Measurements from ENCODE around the gene SIX3.

The SIX3 gene

GRCh38 chr2:44936275-44936674 is 5.2 kb upstream of the SIX3 start:
- H3K27me3 ChIP-seq (ENCODE audit: control insufficient read depth in 2 of 2, insufficient read depth in 2 of 2, low read length in 2 of 2), result peaks cover 75 to 85% of the 10 kb centered on the region in 2 donors
- no peaks in the 10 kb centered on the region for H3K9me3 ChIP-seq (ENCODE audit: control insufficient read depth in 2 of 2, low read length in 2 of 2)
- H3K27ac ChIP-seq (ENCODE audit: low read depth in 2 of 2, low read length in 2 of 2), result no peak overlapping the region
- no peak overlapping the region for H3K4me3 ChIP-seq (ENCODE audit: low read length in 2 of 2)
- H3K4me1 ChIP-seq (ENCODE audit: control insufficient read depth in 2 of 2, insufficient read depth in 2 of 2, low read length in 2 of 2), result peaks cover 12 to 13% of the 10 kb centered on the region in 2 donors
- no peaks in the 10 kb centered on the region for H3K36me3 ChIP-seq (ENCODE audit: control insufficient read depth in 2 of 2, insufficient read depth in 2 of 2, low read length in 2 of 2)
- no peak overlapping the region for H3K9ac ChIP-seq (ENCODE audit: low read depth in 1 of 2, low read length in 2 of 2)

- no peak overlapping the region for H3K27ac ChIP-seq (ENCODE audit: low read depth in 2 of 2, low read length in 2 of 2)
- no peak overlapping the region for H3K9ac ChIP-seq (ENCODE audit: low read depth in 1 of 2, low read length in 2 of 2)
- H3K36me3 ChIP-seq (ENCODE audit: control insufficient read depth in 2 of 2, insufficient read depth in 2 of 2, low read length in 2 of 2), result no peaks in the 10 kb centered on the region
- no peak overlapping the region for H3K4me3 ChIP-seq (ENCODE audit: low read length in 2 of 2)
- peaks cover 12 to 18% of the 10 kb centered on the region in 2 donors for H3K4me1 ChIP-seq (ENCODE audit: control insufficient read depth in 2 of 2, insufficient read depth in 2 of 2, low read length in 2 of 2)
- H3K9me3 ChIP-seq (ENCODE audit: control insufficient read depth in 2 of 2, low read length in 2 of 2), result no peaks in the 10 kb centered on the region
- peaks cover 74 to 84% of the 10 kb centered on the region in 2 donors for H3K27me3 ChIP-seq (ENCODE audit: control insufficient read depth in 2 of 2, insufficient read depth in 2 of 2, low read length in 2 of 2)
These were observed 4.5 kb upstream of the SIX3 start for GRCh38 chr2:44936715-44937687.

- Histone ChIP-seq H3K27ac (ENCODE audit: low read depth in 2 of 2, low read length in 2 of 2) (no peak overlapping the region), H3K27me3 (ENCODE audit: control insufficient read depth in 2 of 2, insufficient read depth in 2 of 2, low read length in 2 of 2) (peaks cover 70 to 83% of the 10 kb centered on the region in 2 donors), H3K4me1 (ENCODE audit: control insufficient read depth in 2 of 2, insufficient read depth in 2 of 2, low read length in 2 of 2) (peaks cover 12 to 22% of the 10 kb centered on the region in 2 donors), H3K4me3 (ENCODE audit: low read length in 2 of 2) (peak overlapping the region in 1 of 2 donors; percentile 16), H3K36me3 (ENCODE audit: control insufficient read depth in 2 of 2, insufficient read depth in 2 of 2, low read length in 2 of 2) (no peaks in the 10 kb centered on the region), H3K9me3 (ENCODE audit: control insufficient read depth in 2 of 2, low read length in 2 of 2) (no peaks in the 10 kb centered on the region), H3K9ac (ENCODE audit: low read depth in 1 of 2, low read length in 2 of 2) (no peak overlapping the region)
These were observed 3.7 kb upstream of the SIX3 start for GRCh38 chr2:44937688-44938240.

DNA sequence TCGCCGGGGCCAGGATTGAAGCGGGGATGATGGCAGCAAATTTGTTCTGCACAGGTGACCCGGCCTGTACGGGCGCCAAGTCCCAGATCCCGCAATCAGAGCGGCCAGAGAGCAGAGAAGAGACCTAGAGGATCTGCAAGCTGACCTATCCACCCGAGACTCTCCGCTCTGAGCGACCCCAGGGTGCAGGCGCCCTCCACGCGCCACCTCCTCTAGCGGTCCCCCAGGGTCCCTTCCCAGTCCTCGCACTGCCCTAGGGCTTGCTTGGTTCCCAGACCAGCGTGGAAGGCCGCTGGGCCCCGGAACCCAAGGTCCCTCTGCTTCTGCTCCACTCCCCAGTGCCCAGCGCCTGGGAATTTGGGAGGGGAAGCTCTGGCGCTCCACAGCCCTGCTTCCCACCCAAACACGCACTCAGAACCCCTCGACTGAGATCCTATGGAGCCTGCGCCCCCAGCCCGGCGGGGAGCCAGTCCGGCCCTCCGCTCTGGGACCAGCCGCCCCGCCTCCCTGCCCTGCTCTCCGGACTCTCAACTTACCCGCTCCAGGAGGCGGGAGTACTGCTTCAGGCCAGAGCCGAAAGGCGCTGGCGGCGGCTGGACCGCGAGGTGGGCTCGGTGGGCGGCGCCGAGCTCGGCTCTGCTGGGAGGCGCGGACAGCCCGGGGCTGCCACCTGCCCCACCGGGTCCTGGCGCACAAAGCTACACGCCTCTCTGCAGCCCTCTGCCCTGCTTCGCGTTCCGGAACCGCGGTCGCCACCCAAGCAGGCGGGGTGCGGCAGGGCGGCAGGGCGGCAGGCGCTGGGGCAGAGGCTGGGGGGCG is 3.0 kb upstream of the SIX3 start:
- peaks cover 70 to 83% of the 10 kb centered on the region in 2 donors for H3K27me3 ChIP-seq (ENCODE audit: control insufficient read depth in 2 of 2, insufficient read depth in 2 of 2, low read length in 2 of 2)
- peaks cover 12 to 21% of the 10 kb centered on the region in 2 donors for H3K4me1 ChIP-seq (ENCODE audit: control insufficient read depth in 2 of 2, insufficient read depth in 2 of 2, low read length in 2 of 2)
- H3K36me3 ChIP-seq (ENCODE audit: control insufficient read depth in 2 of 2, insufficient read depth in 2 of 2, low read length in 2 of 2), result no peaks in the 10 kb centered on the region
- no peak overlapping the region for H3K27ac ChIP-seq (ENCODE audit: low read depth in 2 of 2, low read length in 2 of 2)
- no peaks in the 10 kb centered on the region for H3K9me3 ChIP-seq (ENCODE audit: control insufficient read depth in 2 of 2, low read length in 2 of 2)
- H3K9ac ChIP-seq (ENCODE audit: low read depth in 1 of 2, low read length in 2 of 2), result no peak overlapping the region
- H3K4me3 ChIP-seq (ENCODE audit: low read length in 2 of 2), result peak overlapping the region; percentile 37 to 55

- Histone ChIP-seq H3K4me1 (ENCODE audit: control insufficient read depth in 2 of 2, insufficient read depth in 2 of 2, low read length in 2 of 2) (peaks cover 12 to 17% of the 10 kb centered on the region in 2 donors), H3K27me3 (ENCODE audit: control insufficient read depth in 2 of 2, insufficient read depth in 2 of 2, low read length in 2 of 2) (peaks cover 69 to 84% of the 10 kb centered on the region in 2 donors), H3K9me3 (ENCODE audit: control insufficient read depth in 2 of 2, low read length in 2 of 2) (no peaks in the 10 kb centered on the region), H3K36me3 (ENCODE audit: control insufficient read depth in 2 of 2, insufficient read depth in 2 of 2, low read length in 2 of 2) (no peaks in the 10 kb centered on the region), H3K4me3 (ENCODE audit: low read length in 2 of 2) (peak overlapping the region in 1 of 2 donors; percentile 55), H3K27ac (ENCODE audit: low read depth in 2 of 2, low read length in 2 of 2) (no peak overlapping the region), H3K9ac (ENCODE audit: low read depth in 1 of 2, low read length in 2 of 2) (no peak overlapping the region)
These were observed 2.1 kb upstream of the SIX3 start for GRCh38 chr2:44939106-44940048.

- H3K4me3 ChIP-seq (ENCODE audit: low read length in 2 of 2), result no peak overlapping the region
- no peaks in the 10 kb centered on the region for H3K36me3 ChIP-seq (ENCODE audit: control insufficient read depth in 2 of 2, insufficient read depth in 2 of 2, low read length in 2 of 2)
- peaks cover 70 to 87% of the 10 kb centered on the region in 2 donors for H3K27me3 ChIP-seq (ENCODE audit: control insufficient read depth in 2 of 2, insufficient read depth in 2 of 2, low read length in 2 of 2)
- peaks cover 12 to 17% of the 10 kb centered on the region in 2 donors for H3K4me1 ChIP-seq (ENCODE audit: control insufficient read depth in 2 of 2, insufficient read depth in 2 of 2, low read length in 2 of 2)
- no peaks in the 10 kb centered on the region for H3K9me3 ChIP-seq (ENCODE audit: control insufficient read depth in 2 of 2, low read length in 2 of 2)
- H3K9ac ChIP-seq (ENCODE audit: low read depth in 1 of 2, low read length in 2 of 2), result no peak overlapping the region
- H3K27ac ChIP-seq (ENCODE audit: low read depth in 2 of 2, low read length in 2 of 2), result no peak overlapping the region
These were observed 1.4 kb upstream of the SIX3 start for GRCh38 chr2:44940049-44940494.

DNA sequence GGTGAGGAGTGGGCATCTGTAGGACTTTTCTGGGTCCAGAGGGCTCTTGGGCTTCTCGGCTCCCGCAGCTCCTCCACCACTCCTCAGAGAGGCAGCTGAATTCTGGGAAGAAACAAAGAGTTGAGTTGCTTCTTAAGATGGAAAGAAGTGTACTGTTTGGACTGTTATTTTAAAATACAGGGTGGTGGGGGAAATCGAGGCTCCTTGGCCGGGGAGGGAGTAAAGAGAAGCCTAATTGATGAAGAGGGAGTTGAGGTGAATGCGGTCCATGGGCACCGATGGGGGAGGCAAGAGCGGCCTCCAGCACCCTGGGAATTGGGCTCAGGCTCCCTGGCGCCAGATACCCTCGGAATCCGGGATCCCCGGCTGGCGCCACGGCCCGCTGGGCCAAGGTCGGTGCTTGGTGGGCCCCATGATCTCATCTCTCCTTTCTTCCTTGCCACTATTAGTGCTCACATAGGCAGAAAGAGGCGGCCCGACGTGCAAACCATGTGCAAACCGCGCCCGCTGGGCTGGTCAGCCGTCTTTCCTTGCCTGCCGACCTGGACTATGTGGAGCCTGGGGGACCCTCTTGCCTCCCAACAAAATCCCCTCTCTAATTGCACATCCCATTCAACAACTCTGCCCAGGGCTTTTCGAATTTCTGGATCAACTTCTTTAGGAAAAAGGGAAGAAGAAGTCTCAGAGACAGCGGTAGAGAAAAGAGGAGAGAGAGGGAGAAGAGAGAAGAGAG is 604 bp upstream of the SIX3 start:
- H3K9ac ChIP-seq (ENCODE audit: low read depth in 1 of 2, low read length in 2 of 2), result no peak overlapping the region
- H3K4me1 ChIP-seq (ENCODE audit: control insufficient read depth in 2 of 2, insufficient read depth in 2 of 2, low read length in 2 of 2), result peaks cover 12 to 17% of the 10 kb centered on the region in 2 donors
- no peaks in the 10 kb centered on the region for H3K36me3 ChIP-seq (ENCODE audit: control insufficient read depth in 2 of 2, insufficient read depth in 2 of 2, low read length in 2 of 2)
- no peaks in the 10 kb centered on the region for H3K9me3 ChIP-seq (ENCODE audit: control insufficient read depth in 2 of 2, low read length in 2 of 2)
- H3K27ac ChIP-seq (ENCODE audit: low read depth in 2 of 2, low read length in 2 of 2), result no peak overlapping the region
- peaks cover 70 to 89% of the 10 kb centered on the region in 2 donors for H3K27me3 ChIP-seq (ENCODE audit: control insufficient read depth in 2 of 2, insufficient read depth in 2 of 2, low read length in 2 of 2)
- no peak overlapping the region for H3K4me3 ChIP-seq (ENCODE audit: low read length in 2 of 2)

GRCh38 chr2:44942304-44943030 is 965 bp downstream of the SIX3 start:
- no peak overlapping the region for H3K9ac ChIP-seq (ENCODE audit: low read depth in 1 of 2, low read length in 2 of 2)
- H3K27ac ChIP-seq (ENCODE audit: low read depth in 2 of 2, low read length in 2 of 2), result no peak overlapping the region
- H3K27me3 ChIP-seq (ENCODE audit: control insufficient read depth in 2 of 2, insufficient read depth in 2 of 2, low read length in 2 of 2), result peaks cover 66 to 89% of the 10 kb centered on the region in 2 donors
- no peaks in the 10 kb centered on the region for H3K36me3 ChIP-seq (ENCODE audit: control insufficient read depth in 2 of 2, insufficient read depth in 2 of 2, low read length in 2 of 2)
- peaks cover 12 to 17% of the 10 kb centered on the region in 2 donors for H3K4me1 ChIP-seq (ENCODE audit: control insufficient read depth in 2 of 2, insufficient read depth in 2 of 2, low read length in 2 of 2)
- H3K9me3 ChIP-seq (ENCODE audit: control insufficient read depth in 2 of 2, low read length in 2 of 2), result no peaks in the 10 kb centered on the region
- H3K4me3 ChIP-seq (ENCODE audit: low read length in 2 of 2), result no peak overlapping the region

Measured in mucosa of rectum (tissue), 2 donors.